ENCODE results near the gene MKRN2.

- TF ChIP-seq CTCF (IDR thresholded peaks at IDR 0.05 in 4 of 5, conservative IDR thresholded peaks at IDR 0.05 in 1 of 5), result no peak
- no peak for TF ChIP-seq POLR2A (IDR thresholded peaks at IDR 0.05)
Observed at GRCh38 chr3:12562451-12562850, 5.6 kb downstream of the MKRN2 start.
